ENCODE results near the gene ZNF622. TPM values are rescaled to one million over a fixed set of nuclear protein-coding genes. Genes with fewer than 3 reads are reported as not detected.
"Not testable (repeated sequence)": the region's sequence is repeated elsewhere in the genome, so short reads cannot be mapped to it uniquely, and the experiment has no call there.

ZNF622 gene
- polyA plus RNA-seq, 4 donors: 23.0 to 41.5 (median 34.1) TPM

DNA sequence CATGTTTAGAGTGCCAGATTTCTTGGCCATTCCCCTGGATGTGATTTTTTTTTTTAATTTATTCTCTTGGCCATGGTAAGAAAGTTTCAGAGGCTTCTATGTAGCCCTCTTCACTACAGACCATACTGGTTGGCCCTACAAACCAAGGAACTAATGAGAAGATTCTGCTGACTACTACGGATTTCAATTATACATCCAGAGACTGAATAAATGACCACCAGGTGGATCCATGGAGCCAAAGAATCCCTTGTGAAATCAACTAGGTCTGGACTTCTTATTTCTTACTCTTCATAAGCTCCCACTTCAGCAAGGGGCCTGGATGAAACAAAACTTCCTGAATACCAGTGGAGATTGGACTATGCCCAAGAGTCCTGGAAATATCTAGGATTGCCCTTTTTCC is 27.6 kb downstream of the ZNF622 start:
- peaks cover 0 to 3% (median 0%) of the 10 kb centered on the region in 3 donors for H3K36me3 ChIP-seq (ENCODE audit: control insufficient read depth in 3 of 3, insufficient read depth in 2 of 3, low read depth in 1 of 3, low read length in 3 of 3)
- no peak overlapping the region for H3K27ac ChIP-seq (ENCODE audit: low read depth in 1 of 3, low read length in 2 of 3)
- H3K9me3 ChIP-seq (ENCODE audit: control insufficient read depth in 2 of 2, insufficient read depth in 1 of 2, low read depth in 1 of 2, low read length in 1 of 2): no peaks in the 10 kb centered on the region
- WGBS, 3 donors: 56 to 71% (median 60%) methylated on average over 1 of the region's 1 CpG
- FAIRE-seq (no peak), DNase-seq (no peak)
- no peaks in the 10 kb centered on the region for H3K4me1 ChIP-seq (ENCODE audit: control insufficient read depth in 3 of 3, insufficient read depth in 2 of 3, low read depth in 1 of 3, low read length in 2 of 3)
- H3K4me3 ChIP-seq (ENCODE audit: low read depth in 1 of 3, low read length in 3 of 3): no peak overlapping the region
- no peaks in the 10 kb centered on the region for H3K27me3 ChIP-seq (ENCODE audit: control insufficient read depth in 3 of 3, insufficient read depth in 3 of 3, low read length in 3 of 3)

DNA sequence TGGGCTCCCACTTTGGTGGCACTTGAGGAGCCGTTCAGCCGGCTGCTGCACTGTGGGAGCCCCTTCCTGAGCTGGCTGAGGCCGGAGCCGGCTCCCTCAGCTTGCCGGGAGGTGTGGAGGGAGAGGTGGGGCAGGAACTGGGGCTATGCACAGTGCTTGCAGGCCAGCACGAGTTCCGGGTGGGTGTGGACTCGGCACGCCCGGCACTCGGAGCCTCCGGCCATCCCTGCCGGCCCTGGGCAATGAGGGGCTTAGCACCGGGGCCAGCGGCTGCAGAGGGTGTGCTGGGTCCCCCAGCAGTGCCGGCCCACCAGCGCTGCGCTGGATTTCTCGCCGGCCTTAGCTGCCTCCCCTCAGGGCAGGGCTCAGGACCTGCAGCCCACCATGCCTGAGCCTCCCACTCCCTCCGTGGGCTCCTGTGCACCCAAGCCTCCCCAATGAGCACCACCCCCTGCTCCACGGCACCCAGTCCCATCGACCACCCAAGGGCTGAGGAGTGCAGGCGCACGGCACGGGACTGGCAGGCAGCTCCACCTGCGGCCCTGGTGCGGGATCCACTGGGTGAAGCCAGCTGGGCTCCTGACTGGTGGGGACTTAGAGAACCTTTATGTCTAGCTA is 29.4 kb downstream of the ZNF622 start:
- WGBS, 3 donors: 90 to 92% (median 90%) methylated on average over 22 to 28 of the region's 28 CpGs

DNA sequence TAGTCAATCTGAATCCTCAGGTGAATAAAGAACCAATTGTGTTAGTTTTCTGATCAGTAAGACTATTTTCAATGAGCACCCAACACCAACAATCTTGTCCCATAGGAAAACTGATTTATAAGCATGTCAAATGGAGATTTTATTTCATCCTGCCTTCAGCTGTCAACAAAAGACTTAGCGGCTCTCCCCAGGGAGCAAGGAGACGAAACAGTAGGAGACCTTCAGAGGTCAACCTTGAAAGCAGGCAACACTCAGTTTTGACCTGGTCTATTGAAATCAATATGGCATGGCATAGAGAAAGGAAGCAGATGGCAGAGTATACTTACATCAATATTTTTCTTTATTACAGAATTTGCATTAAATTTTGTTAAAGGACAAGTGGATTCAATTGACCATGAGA is 34.1 kb downstream of the ZNF622 start:
- FAIRE-seq: no peak
- Histone ChIP-seq H3K27ac (ENCODE audit: low read depth in 1 of 3, low read length in 2 of 3) (no peak overlapping the region), H3K36me3 (ENCODE audit: control insufficient read depth in 3 of 3, insufficient read depth in 2 of 3, low read depth in 1 of 3, low read length in 3 of 3) (no peaks in the 10 kb centered on the region), H3K4me1 (ENCODE audit: control insufficient read depth in 3 of 3, insufficient read depth in 2 of 3, low read depth in 1 of 3, low read length in 2 of 3) (no peaks in the 10 kb centered on the region), H3K27me3 (ENCODE audit: control insufficient read depth in 3 of 3, insufficient read depth in 3 of 3, low read length in 3 of 3) (peaks cover 0 to 4% (median 0%) of the 10 kb centered on the region in 3 donors), H3K4me3 (ENCODE audit: low read depth in 1 of 3, low read length in 3 of 3) (no peak overlapping the region), H3K9me3 (ENCODE audit: control insufficient read depth in 2 of 2, insufficient read depth in 1 of 2, low read depth in 1 of 2, low read length in 1 of 2) (no peaks in the 10 kb centered on the region)
- WGBS, 3 donors: 71 to 88% (median 87%) methylated on average over 2 of the region's 2 CpGs
- no peak for DNase-seq

More for the DNA sequence above, 29.4 kb downstream of the ZNF622 start:
- H3K27ac ChIP-seq (ENCODE audit: low read depth in 1 of 3, low read length in 2 of 3); H3K4me3 ChIP-seq (ENCODE audit: low read depth in 1 of 3, low read length in 3 of 3); H3K27me3 ChIP-seq (ENCODE audit: control insufficient read depth in 3 of 3, insufficient read depth in 3 of 3, low read length in 3 of 3); H3K4me1 ChIP-seq (ENCODE audit: control insufficient read depth in 3 of 3, insufficient read depth in 2 of 3, low read depth in 1 of 3, low read length in 2 of 3); DNase-seq; FAIRE-seq; H3K9me3 ChIP-seq (ENCODE audit: control insufficient read depth in 2 of 2, insufficient read depth in 1 of 2, low read depth in 1 of 2, low read length in 1 of 2); H3K36me3 ChIP-seq (ENCODE audit: control insufficient read depth in 3 of 3, insufficient read depth in 2 of 3, low read depth in 1 of 3, low read length in 3 of 3): not testable (repeated sequence)

DNA sequence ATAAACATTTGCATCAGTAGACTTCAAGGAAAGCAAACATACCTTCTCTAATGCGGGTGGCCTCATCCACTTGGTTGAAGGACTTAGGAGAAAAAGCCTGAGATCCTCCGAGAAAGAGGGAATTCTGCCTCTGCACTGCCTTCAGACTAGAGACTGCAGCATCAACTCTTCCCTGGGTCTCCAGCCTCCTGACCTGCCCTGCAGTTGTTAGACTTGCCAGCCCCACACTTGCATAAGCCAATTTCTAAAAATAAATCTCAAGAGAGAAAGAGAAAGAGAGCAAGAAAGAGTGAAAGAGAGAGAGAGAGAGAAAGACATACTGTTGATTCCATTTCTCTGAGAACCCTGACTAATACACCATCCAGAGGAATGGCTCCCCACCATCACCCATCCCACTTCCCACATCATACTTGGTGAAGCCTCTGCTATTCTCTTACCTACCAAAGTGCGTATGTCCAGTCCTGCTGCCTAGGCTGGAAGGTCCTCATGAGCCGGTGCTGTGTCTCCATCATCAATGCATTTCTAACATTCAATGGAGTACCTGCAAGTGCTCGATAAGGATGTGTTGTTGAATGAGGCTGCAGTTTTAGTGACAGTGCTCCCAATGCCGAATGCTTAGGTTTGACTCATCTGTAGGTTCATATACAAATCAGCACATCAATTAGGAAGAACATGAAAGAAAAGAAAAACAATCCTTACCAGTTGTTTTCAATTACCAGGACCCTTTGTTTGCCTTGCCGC is 35.1 kb downstream of the ZNF622 start:
- Histone ChIP-seq H3K9me3 (ENCODE audit: control insufficient read depth in 2 of 2, insufficient read depth in 1 of 2, low read depth in 1 of 2, low read length in 1 of 2) (no peaks in the 10 kb centered on the region), H3K27me3 (ENCODE audit: control insufficient read depth in 3 of 3, insufficient read depth in 3 of 3, low read length in 3 of 3) (peaks cover 0 to 4% (median 0%) of the 10 kb centered on the region in 3 donors), H3K36me3 (ENCODE audit: control insufficient read depth in 3 of 3, insufficient read depth in 2 of 3, low read depth in 1 of 3, low read length in 3 of 3) (no peaks in the 10 kb centered on the region), H3K4me3 (ENCODE audit: low read depth in 1 of 3, low read length in 3 of 3) (no peak overlapping the region), H3K4me1 (ENCODE audit: control insufficient read depth in 3 of 3, insufficient read depth in 2 of 3, low read depth in 1 of 3, low read length in 2 of 3) (no peaks in the 10 kb centered on the region), H3K27ac (ENCODE audit: low read depth in 1 of 3, low read length in 2 of 3) (no peak overlapping the region)
- FAIRE-seq (no peak), DNase-seq (no peak)
- WGBS, 3 donors: 84 to 88% (median 88%) methylated on average over 7 of the region's 7 CpGs

DNA sequence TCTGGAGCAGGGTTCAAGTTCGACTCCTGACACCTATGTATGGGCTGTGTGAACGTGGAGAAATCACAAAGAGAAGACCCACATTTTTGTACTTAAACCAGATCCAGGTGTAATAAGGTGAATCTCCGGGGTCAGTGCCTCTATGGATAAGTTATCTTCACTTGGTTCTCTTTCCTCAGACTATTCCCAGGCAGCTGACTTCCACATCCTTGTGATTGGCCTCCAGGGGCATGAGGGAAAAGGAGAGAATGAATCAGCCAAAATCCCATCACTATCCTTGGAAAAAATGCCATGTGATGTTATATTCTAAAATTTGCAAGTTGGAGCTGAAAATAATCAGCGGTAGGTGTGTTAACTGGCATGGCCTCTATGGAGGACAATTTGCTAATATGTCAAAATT is 37.2 kb downstream of the ZNF622 start:
- peaks cover 0 to 5% (median 0%) of the 10 kb centered on the region in 3 donors for H3K27me3 ChIP-seq (ENCODE audit: control insufficient read depth in 3 of 3, insufficient read depth in 3 of 3, low read length in 3 of 3)
- DNase-seq: no peak
- 82 to 83% (median 82%) methylated on average over 4 of the region's 4 CpGs for WGBS, 3 donors
- no peak overlapping the region for H3K4me3 ChIP-seq (ENCODE audit: low read depth in 1 of 3, low read length in 3 of 3)
- no peaks in the 10 kb centered on the region for H3K36me3 ChIP-seq (ENCODE audit: control insufficient read depth in 3 of 3, insufficient read depth in 2 of 3, low read depth in 1 of 3, low read length in 3 of 3)
- H3K4me1 ChIP-seq (ENCODE audit: control insufficient read depth in 3 of 3, insufficient read depth in 2 of 3, low read depth in 1 of 3, low read length in 2 of 3): no peaks in the 10 kb centered on the region
- FAIRE-seq: no peak
- H3K9me3 ChIP-seq (ENCODE audit: control insufficient read depth in 2 of 2, insufficient read depth in 1 of 2, low read depth in 1 of 2, low read length in 1 of 2): no peaks in the 10 kb centered on the region
- no peak overlapping the region for H3K27ac ChIP-seq (ENCODE audit: low read depth in 1 of 3, low read length in 2 of 3)

DNA sequence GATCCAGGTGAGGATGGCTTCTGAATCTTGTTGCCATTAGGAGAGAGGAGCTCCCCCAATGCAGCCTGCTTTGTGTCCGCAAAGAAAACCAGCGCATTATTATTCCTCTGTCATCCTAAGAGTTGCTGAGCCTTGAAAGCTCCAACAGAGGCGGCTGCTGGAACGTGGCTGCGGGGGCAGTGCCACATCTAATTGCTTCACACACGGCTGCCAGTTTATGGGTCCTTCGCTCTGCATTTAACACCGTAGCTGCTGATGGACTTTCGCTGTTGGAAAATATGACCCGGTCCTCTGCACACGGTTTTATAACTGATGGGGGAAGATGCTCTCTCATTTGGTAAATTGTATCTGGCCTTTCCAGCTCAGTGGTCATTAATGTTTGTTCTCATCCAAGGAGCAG is 38.0 kb downstream of the ZNF622 start:
- DNase-seq (no peak), FAIRE-seq (no peak)
- Histone ChIP-seq H3K36me3 (ENCODE audit: control insufficient read depth in 3 of 3, insufficient read depth in 2 of 3, low read depth in 1 of 3, low read length in 3 of 3) (no peaks in the 10 kb centered on the region), H3K27ac (ENCODE audit: low read depth in 1 of 3, low read length in 2 of 3) (no peak overlapping the region), H3K4me1 (ENCODE audit: control insufficient read depth in 3 of 3, insufficient read depth in 2 of 3, low read depth in 1 of 3, low read length in 2 of 3) (no peaks in the 10 kb centered on the region), H3K27me3 (ENCODE audit: control insufficient read depth in 3 of 3, insufficient read depth in 3 of 3, low read length in 3 of 3) (peaks cover 0 to 5% (median 0%) of the 10 kb centered on the region in 3 donors), H3K4me3 (ENCODE audit: low read depth in 1 of 3, low read length in 3 of 3) (no peak overlapping the region), H3K9me3 (ENCODE audit: control insufficient read depth in 2 of 2, insufficient read depth in 1 of 2, low read depth in 1 of 2, low read length in 1 of 2) (no peaks in the 10 kb centered on the region)
- 48 to 67% (median 52%) methylated on average over 11 of the region's 11 CpGs for WGBS, 3 donors

DNA sequence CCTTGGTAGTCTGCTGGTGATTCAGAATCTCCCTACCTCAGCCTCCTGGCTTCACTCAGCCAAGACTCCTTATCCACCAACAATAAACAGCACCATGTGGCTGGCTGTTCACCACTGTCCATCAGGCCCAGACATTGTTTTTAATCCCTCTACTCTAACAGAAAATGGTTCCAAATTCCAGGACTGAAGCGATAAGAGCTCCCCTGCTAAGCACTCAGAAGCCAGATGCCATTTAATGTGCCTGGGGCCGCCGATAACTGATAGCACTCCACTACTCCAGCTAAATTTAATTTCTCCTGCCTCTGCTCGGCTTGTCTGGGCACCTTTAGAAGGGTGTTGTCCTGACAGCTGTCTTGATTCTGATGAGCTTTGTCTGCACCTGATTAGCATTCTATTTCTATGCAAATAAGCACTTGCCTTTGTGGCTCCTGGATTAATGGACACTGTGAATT is 47.1 kb downstream of the ZNF622 start:
- peaks cover 0 to 2% (median 0%) of the 10 kb centered on the region in 3 donors for H3K4me1 ChIP-seq (ENCODE audit: control insufficient read depth in 3 of 3, insufficient read depth in 2 of 3, low read depth in 1 of 3, low read length in 2 of 3)
- 11 to 45% (median 29%) methylated on average over 4 of the region's 4 CpGs for WGBS, 3 donors
- peak in 1 of 2 donors; percentile 21 for DNase-seq
- no peak overlapping the region for H3K4me3 ChIP-seq (ENCODE audit: low read depth in 1 of 3, low read length in 3 of 3)
- H3K9me3 ChIP-seq (ENCODE audit: control insufficient read depth in 2 of 2, insufficient read depth in 1 of 2, low read depth in 1 of 2, low read length in 1 of 2): no peaks in the 10 kb centered on the region
- no peaks in the 10 kb centered on the region for H3K27me3 ChIP-seq (ENCODE audit: control insufficient read depth in 3 of 3, insufficient read depth in 3 of 3, low read length in 3 of 3)
- no peak for FAIRE-seq
- H3K27ac ChIP-seq (ENCODE audit: low read depth in 1 of 3, low read length in 2 of 3): no peak overlapping the region
- H3K36me3 ChIP-seq (ENCODE audit: control insufficient read depth in 3 of 3, insufficient read depth in 2 of 3, low read depth in 1 of 3, low read length in 3 of 3): no peaks in the 10 kb centered on the region

DNA sequence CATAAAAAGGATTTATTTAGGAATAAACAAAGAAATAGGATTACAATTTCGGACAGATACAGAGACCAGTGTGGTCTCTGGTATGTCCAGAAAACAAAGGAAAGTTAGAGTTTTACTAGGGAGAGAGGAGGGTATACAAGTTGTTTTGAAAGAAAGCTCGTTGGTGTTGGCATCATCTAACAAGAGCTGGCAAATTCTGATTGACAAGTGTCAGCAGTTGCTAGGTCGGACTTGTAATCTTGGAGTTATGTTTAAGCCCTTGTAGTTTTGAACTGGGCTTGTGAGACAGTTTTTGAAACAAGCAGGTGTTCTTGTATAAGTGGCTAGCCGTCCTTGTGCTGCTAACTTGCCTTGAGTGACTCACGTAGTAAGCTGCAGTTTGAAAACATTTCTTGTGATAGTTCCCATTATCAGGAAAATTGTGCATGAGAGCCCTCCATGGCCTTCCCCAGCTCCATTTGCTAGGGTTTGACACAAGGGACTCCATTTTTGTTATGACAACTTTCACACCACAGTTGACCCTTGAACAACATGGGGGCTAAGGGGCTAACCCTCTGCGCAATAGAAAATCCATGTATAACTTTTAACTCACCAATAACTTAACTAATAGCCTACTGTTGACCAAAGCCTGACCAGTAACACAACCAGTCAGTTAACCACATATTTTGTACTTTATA is 48.1 kb downstream of the ZNF622 start:
- Histone ChIP-seq H3K9me3 (ENCODE audit: control insufficient read depth in 2 of 2, insufficient read depth in 1 of 2, low read depth in 1 of 2, low read length in 1 of 2) (no peaks in the 10 kb centered on the region), H3K27ac (ENCODE audit: low read depth in 1 of 3, low read length in 2 of 3) (no peak overlapping the region), H3K27me3 (ENCODE audit: control insufficient read depth in 3 of 3, insufficient read depth in 3 of 3, low read length in 3 of 3) (no peaks in the 10 kb centered on the region), H3K36me3 (ENCODE audit: control insufficient read depth in 3 of 3, insufficient read depth in 2 of 3, low read depth in 1 of 3, low read length in 3 of 3) (no peaks in the 10 kb centered on the region), H3K4me1 (ENCODE audit: control insufficient read depth in 3 of 3, insufficient read depth in 2 of 3, low read depth in 1 of 3, low read length in 2 of 3) (peaks cover 0 to 2% (median 0%) of the 10 kb centered on the region in 3 donors), H3K4me3 (ENCODE audit: low read depth in 1 of 3, low read length in 3 of 3) (no peak overlapping the region)
- FAIRE-seq (no peak), DNase-seq (no peak)
- 78 to 87% (median 83%) methylated on average over 6 of the region's 6 CpGs for WGBS, 3 donors

Measured in small intestine (tissue), 7 donors.